Thoracic aorta (tissue), 2 donors: ENCODE data around the gene STK32B. TPM values are rescaled to one million over a fixed set of nuclear protein-coding genes. Genes with fewer than 3 reads are reported as not detected.

Experiments used
- ATAC-seq: fragments of 150-250 bp; one replicate; pipeline ENCODE4 v1.8.0; 2017; ENCODE audit warnings: low read depth; ENCODE audit not compliant: insufficient number of reproducible peaks, low FRiP score
- DNase-seq: peaks from one replicate; pipeline ENCODE4 v3.0.0-alpha.2; 2020; ENCODE audit warnings: low spot score
- H3K27ac ChIP-seq, 2 donors: fragments of 200-600 bp; sonication (generic); 1 replicate in 1 of 2; 2 replicates in 1 of 2; pipeline ENCODE4 v1.5.1; 2016; ENCODE audit warnings: mild to moderate bottlenecking in 2 of 2, moderate library complexity in 2 of 2
- H3K27me3 ChIP-seq: fragments of 200-600 bp; sonication (generic); replicated peaks from 2 replicates; pipeline ENCODE4 v1.6.0; 2016; ENCODE audit warnings: mild to moderate bottlenecking; ENCODE audit not compliant: insufficient read depth
- H3K36me3 ChIP-seq: fragments of 200-600 bp; sonication (generic); one replicate; pipeline ENCODE4 v1.5.1; 2016
- H3K4me1 ChIP-seq, 2 donors: fragments of 200-600 bp; sonication (generic); 1 replicate in 1 of 2; 2 replicates in 1 of 2; pipeline versions ENCODE4 v1.5.1 to v1.6.0; 2016; ENCODE audit warnings: low read depth in 2 of 2, mild to moderate bottlenecking in 1 of 2; ENCODE audit not compliant: control insufficient read depth in 1 of 2
- H3K4me3 ChIP-seq: fragments of 200-600 bp; sonication (generic); 2 replicates; pipeline ENCODE4 v1.5.1; 2016; ENCODE audit warnings: mild to moderate bottlenecking
- H3K9me3 ChIP-seq: fragments of 200-600 bp; sonication (generic); 2 replicates; pipeline ENCODE4 v1.5.1; 2016
- CTCF ChIP-seq: fragments of 200-600 bp; sonication (generic); IDR thresholded peaks from one replicate; pipeline ENCODE4 v1.5.1; 2019; ENCODE audit warnings: antibody characterized with exemption
- total RNA-seq, 2 donors: library from RNA; depleted of rRNA; stranded (reverse); fragments of >200 nt; gene quantifications; one replicate each; pipeline versions ENCODE4 v1.1.0 to v1.2.3, GENCODE V29; 2016

The STK32B gene
- total RNA-seq, 2 donors from 2014 or later = 4.5 to 7.0 TPM

- H3K9me3 ChIP-seq = no peaks in the 10 kb centered on the region
These were observed 304.6 kb downstream of the STK32B start for GRCh38 chr4:5355846-5356245.

GRCh38 chr4:5357870-5358269 lies 306.6 kb downstream of the STK32B start:
- Histone ChIP-seq H3K27ac (no peak overlapping the region), H3K4me1 (no peaks in the 10 kb centered on the region), H3K4me3 (no peak overlapping the region), H3K36me3 (no peaks in the 10 kb centered on the region), H3K27me3 (no peaks in the 10 kb centered on the region), H3K9me3 (no peaks in the 10 kb centered on the region)
- TF ChIP-seq CTCF = no peak
- ATAC-seq = no peak
- no peak for DNase-seq

More at GRCh38 chr4:5355846-5356245, 304.6 kb downstream of the STK32B start:
- Histone ChIP-seq H3K27me3 (no peaks in the 10 kb centered on the region), H3K36me3 (no peaks in the 10 kb centered on the region), H3K4me3 (no peak overlapping the region), H3K27ac (no peak overlapping the region), H3K4me1 (no peaks in the 10 kb centered on the region)
- DNase-seq = no peak
- no peak for TF ChIP-seq CTCF
- no peak for ATAC-seq

- TF ChIP-seq CTCF = no peak
- no peak for DNase-seq
- no peak for ATAC-seq
These were observed 310.7 kb downstream of the STK32B start for GRCh38 chr4:5361968-5362367.

GRCh38 chr4:5364406-5364805 lies 313.1 kb downstream of the STK32B start:
- no peaks in the 10 kb centered on the region for H3K4me1 ChIP-seq
- no peak for DNase-seq
- no peak for ATAC-seq

More at GRCh38 chr4:5361968-5362367, 310.7 kb downstream of the STK32B start:
- Histone ChIP-seq H3K4me3 (no peak overlapping the region), H3K36me3 (no peaks in the 10 kb centered on the region), H3K27me3 (no peaks in the 10 kb centered on the region), H3K4me1 (no peaks in the 10 kb centered on the region), H3K27ac (no peak overlapping the region), H3K9me3 (no peaks in the 10 kb centered on the region)

More at GRCh38 chr4:5364406-5364805, 313.1 kb downstream of the STK32B start:
- Histone ChIP-seq H3K27ac (no peak overlapping the region), H3K27me3 (no peaks in the 10 kb centered on the region), H3K36me3 (no peaks in the 10 kb centered on the region), H3K4me3 (no peak overlapping the region), H3K9me3 (no peaks in the 10 kb centered on the region)
- no peak for TF ChIP-seq CTCF
